ENCODE data around the gene PRDM8.
"Not testable (repeated sequence)": the region's sequence is repeated elsewhere in the genome, so short reads cannot be mapped to it uniquely, and the experiment has no call there.

PRDM8 gene

GRCh38 chr4:80231180-80231579 lies 33.9 kb downstream of the PRDM8 start:
- DNase-seq, result no peak

GRCh38 chr4:80232707-80233370 lies 35.5 kb downstream of the PRDM8 start:
- no peak for DNase-seq

- no peak for DNase-seq
Measured at GRCh38 chr4:80233390-80233789, 36.1 kb downstream of the PRDM8 start.

- DNase-seq, result no peak
Measured at GRCh38 chr4:80235451-80235850, 38.1 kb downstream of the PRDM8 start.

- DNase-seq, result no peak
Measured at GRCh38 chr4:80237992-80238391, 40.7 kb downstream of the PRDM8 start.

DNA sequence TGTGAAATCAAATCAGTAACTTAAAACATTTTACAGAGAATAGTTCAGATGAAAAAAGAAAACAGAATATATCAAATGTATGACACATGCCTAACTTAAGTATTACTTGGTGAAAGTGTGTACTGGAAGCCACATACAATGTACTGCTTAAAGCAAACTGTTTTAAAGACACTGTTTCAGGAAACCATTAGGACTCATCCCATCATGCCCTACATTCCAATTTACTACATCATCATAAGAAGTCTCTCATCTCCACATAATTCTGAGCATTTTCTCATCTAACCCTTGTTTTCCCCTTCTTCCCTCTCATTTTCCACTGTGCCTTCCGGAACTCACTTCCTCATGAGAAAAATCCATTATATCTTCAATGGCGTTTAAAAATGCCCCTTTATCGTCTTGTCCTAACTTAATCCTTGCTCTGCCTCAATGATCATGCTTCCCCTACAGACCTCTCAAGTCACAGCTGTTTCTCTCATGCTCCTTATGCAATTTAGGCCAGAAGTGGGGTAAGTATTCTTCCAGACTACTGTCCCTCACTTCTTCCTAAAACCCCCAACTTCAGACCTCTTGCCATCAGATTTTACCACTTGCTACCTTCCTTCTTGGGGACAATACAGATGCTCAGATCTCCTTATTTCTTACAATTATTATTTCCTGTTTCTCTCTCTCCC lies 42.3 kb downstream of the PRDM8 start:
- DNase-seq, result no peak

GRCh38 chr4:80240976-80241375 lies 43.7 kb downstream of the PRDM8 start:
- no peak for DNase-seq

- no peak for DNase-seq
Measured at GRCh38 chr4:80243274-80244018, 46.1 kb downstream of the PRDM8 start.

- not testable (repeated sequence) for DNase-seq
Measured at GRCh38 chr4:80247484-80247883, 50.2 kb downstream of the PRDM8 start.

DNA sequence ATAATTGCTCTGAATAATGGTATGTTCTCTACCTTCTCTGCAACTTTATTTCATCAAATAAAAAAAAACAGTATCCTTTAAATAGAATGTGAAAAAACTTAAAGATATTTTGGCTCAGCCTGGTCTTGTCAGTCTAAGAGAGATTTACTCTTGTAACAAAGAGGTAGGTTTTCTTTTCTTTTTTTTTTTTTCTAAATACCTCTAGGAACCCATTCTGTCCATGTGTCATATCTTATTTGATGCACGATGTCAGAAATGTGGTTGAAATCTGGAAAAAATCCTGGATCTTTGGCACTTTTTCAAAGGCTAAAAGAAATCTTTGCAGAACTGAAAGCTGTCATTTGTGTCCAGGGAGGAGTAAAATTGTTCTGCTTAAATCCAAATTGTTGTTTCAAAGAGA lies 51.8 kb downstream of the PRDM8 start:
- DNase-seq, result no peak

- DNase-seq, result no peak
Measured at GRCh38 chr4:80252427-80252826, 55.1 kb downstream of the PRDM8 start.

- DNase-seq, result no peak
Measured at GRCh38 chr4:80252953-80253352, 55.6 kb downstream of the PRDM8 start.

DNA sequence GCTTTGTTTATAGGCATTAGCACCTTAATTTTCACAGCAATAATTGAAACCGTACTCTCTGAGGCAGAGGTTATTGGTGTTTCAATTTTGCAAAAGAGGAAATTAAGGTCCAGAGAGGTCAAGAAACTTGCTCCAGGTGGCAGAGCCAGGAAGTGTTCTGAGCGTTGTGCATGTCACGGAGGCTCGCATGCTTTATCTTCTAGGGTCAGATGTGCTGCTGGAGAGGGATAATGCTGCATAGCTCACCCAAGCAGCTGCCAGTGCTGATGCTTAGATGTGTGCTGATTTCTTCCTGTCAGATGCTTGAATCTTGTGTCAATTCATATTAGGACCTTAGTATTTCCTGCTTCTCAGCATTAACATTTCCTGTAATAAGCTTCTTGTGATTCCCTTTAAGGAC lies 56.2 kb downstream of the PRDM8 start:
- DNase-seq, result no peak

All from suppressor macrophage treated with lipopolysaccharide for 4 hours (primary cell).